ENCODE results near the gene FSIP1.
A peak's percentile ranks its signal among the peaks of the same experiment; 100 is the strongest.

FSIP1 gene

GRCh38 chr15:39584662-39585388 is 197.8 kb downstream of the FSIP1 start:
- FAIRE-seq, result no peak
- no peak for DNase-seq (ENCODE audit: low spot score)

GRCh38 chr15:39584266-39584659 is 198.4 kb downstream of the FSIP1 start:
- no peak for FAIRE-seq
- no peak for DNase-seq (ENCODE audit: low spot score)

GRCh38 chr15:39583596-39584265 is 198.9 kb downstream of the FSIP1 start:
- no peak for FAIRE-seq

GRCh38 chr15:39582977-39583595 is 199.6 kb downstream of the FSIP1 start:
- no peak for FAIRE-seq

More at GRCh38 chr15:39583596-39584265, 198.9 kb downstream of the FSIP1 start:
- peak; percentile 62 for DNase-seq (ENCODE audit: low spot score)

GRCh38 chr15:39582286-39582976 is 200.2 kb downstream of the FSIP1 start:
- no peak for FAIRE-seq

More at GRCh38 chr15:39582977-39583595, 199.6 kb downstream of the FSIP1 start:
- no peak for DNase-seq (ENCODE audit: low spot score)

GRCh38 chr15:39581793-39582285 is 200.8 kb downstream of the FSIP1 start:
- FAIRE-seq, result peak; percentile 52
- DNase-seq (ENCODE audit: low spot score), result peak; percentile 71

More at GRCh38 chr15:39582286-39582976, 200.2 kb downstream of the FSIP1 start:
- no peak for DNase-seq (ENCODE audit: low spot score)

- peak; percentile 27 for FAIRE-seq
These were observed 201.3 kb downstream of the FSIP1 start for GRCh38 chr15:39581242-39581792.

GRCh38 chr15:39580485-39581241 is 202.0 kb downstream of the FSIP1 start, which contains the start of gene THBS1:
THBS1 (plus strand) TSS chr15:39581079; CDS start chr15:39581858, 779 bp downstream.
- FAIRE-seq (no peak), DNase-seq (ENCODE audit: low spot score) (peak; percentile 94)

More at GRCh38 chr15:39581242-39581792, 201.3 kb downstream of the FSIP1 start:
- DNase-seq (ENCODE audit: low spot score), result no peak

GRCh38 chr15:39580117-39580484 is 202.5 kb downstream of the FSIP1 start:
- DNase-seq (ENCODE audit: low spot score) (peak; percentile 88), FAIRE-seq (peak; percentile 17)

GRCh38 chr15:39579487-39580116 is 203.0 kb downstream of the FSIP1 start:
- DNase-seq (ENCODE audit: low spot score) (peak; percentile 84), FAIRE-seq (peak; percentile 52)

GRCh38 chr15:39578851-39579486 is 203.7 kb downstream of the FSIP1 start:
- FAIRE-seq, result no peak
- DNase-seq (ENCODE audit: low spot score), result peak; percentile 31

GRCh38 chr15:39575180-39575579 is 207.5 kb downstream of the FSIP1 start:
- FAIRE-seq, result no peak

GRCh38 chr15:39574427-39574826 is 208.2 kb downstream of the FSIP1 start:
- no peak for FAIRE-seq

More at GRCh38 chr15:39575180-39575579, 207.5 kb downstream of the FSIP1 start:
- no peak for DNase-seq (ENCODE audit: low spot score)

GRCh38 chr15:39573844-39574243 is 208.8 kb downstream of the FSIP1 start:
- DNase-seq (ENCODE audit: low spot score) (no peak), FAIRE-seq (no peak)

More at GRCh38 chr15:39574427-39574826, 208.2 kb downstream of the FSIP1 start:
- DNase-seq (ENCODE audit: low spot score), result no peak

- FAIRE-seq (no peak), DNase-seq (ENCODE audit: low spot score) (no peak)
These were observed 209.4 kb downstream of the FSIP1 start for GRCh38 chr15:39573287-39573686.

GRCh38 chr15:39565851-39566250 is 216.8 kb downstream of the FSIP1 start:
- DNase-seq (ENCODE audit: low spot score) (no peak), FAIRE-seq (no peak)

- DNase-seq (ENCODE audit: low spot score), result no peak
- FAIRE-seq, result no peak
These were observed 217.5 kb downstream of the FSIP1 start for GRCh38 chr15:39564972-39565665.

- no peak for FAIRE-seq
- no peak for DNase-seq (ENCODE audit: low spot score)
These were observed 224.2 kb downstream of the FSIP1 start for GRCh38 chr15:39558421-39558820.

- FAIRE-seq (no peak), DNase-seq (ENCODE audit: low spot score) (no peak)
These were observed 226.2 kb downstream of the FSIP1 start for GRCh38 chr15:39556461-39556860.

Data from urothelium cell line (cell line).